GF-D8 (cell line): Measurements from ENCODE around the gene FBXL19.

Experiments used
- DNase-seq: peaks from one replicate; lab custom pipeline; 2025; lab: John Stamatoyannopoulos, UW

FBXL19 gene

GRCh38 chr16:30989469-30990047 is 66.2 kb downstream of the FBXL19 start:
- DNase-seq = no peak

- DNase-seq = no peak
Observed at GRCh38 chr16:30990105-30990504, 66.7 kb downstream of the FBXL19 start.

DNA sequence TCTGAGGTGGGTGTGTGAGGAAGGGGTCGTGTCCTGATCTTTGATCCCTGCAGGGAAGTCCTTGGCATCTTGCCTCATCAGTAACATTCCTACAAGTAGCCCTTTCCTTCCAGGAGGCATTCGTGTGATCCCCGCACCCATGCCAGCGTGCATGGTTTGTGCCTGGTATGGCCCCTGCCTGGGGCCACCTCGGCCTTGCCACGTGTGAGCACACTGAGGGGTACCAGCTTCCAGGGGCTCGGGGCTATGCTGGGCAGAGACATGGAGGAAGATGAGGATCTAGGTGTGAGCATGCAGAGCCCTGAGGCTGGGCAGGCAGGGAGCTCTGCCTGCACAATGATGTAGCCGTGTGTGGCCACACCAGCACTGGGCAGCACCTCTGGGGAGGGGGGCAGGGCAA is 67.7 kb downstream of the FBXL19 start:
- no peak for DNase-seq

GRCh38 chr16:30992276-30992780 is 69.0 kb downstream of the FBXL19 start:
- DNase-seq = no peak

DNA sequence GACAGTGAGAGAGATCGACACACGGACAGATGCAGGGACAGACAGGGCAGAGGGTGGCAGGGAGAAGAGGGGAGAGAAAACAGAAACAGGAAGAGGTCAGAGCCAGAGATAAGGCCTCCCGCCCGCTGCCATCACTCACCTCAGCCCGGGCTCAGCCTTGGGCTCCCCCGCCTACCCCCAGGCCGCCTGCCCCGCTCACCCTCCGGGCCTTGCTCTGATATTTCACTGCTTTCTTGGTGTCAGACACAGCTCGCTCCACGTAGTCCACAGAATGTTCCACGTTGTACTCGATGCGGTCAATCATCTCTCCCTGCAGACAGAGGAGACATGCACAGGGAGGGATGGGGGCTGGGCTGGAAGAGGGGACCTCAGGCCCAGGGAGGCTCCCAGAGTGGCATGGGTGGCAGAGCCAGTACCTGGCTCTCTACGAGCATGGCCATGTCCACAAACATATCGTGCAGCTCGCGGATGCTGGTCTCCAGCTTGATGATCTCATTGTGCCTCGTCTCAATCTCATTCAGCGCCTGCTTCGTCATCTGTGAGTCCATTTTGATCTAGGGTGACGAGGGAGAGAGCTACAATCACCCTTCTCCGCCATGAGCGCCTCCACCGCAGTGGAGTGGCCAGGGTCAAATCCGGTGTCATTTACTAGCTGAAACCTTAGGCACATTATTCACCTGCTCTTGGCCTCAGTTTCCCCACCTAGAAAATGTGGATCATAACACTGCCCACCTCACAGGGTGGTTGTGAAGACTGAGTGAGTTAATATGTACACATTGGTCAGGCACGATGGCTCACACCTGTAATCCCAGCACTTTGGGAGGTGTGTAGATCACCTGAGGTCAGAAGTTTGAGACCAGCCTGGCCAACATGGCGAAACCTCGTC is 69.8 kb downstream of the FBXL19 start:
- peak; percentile 9 for DNase-seq

DNA sequence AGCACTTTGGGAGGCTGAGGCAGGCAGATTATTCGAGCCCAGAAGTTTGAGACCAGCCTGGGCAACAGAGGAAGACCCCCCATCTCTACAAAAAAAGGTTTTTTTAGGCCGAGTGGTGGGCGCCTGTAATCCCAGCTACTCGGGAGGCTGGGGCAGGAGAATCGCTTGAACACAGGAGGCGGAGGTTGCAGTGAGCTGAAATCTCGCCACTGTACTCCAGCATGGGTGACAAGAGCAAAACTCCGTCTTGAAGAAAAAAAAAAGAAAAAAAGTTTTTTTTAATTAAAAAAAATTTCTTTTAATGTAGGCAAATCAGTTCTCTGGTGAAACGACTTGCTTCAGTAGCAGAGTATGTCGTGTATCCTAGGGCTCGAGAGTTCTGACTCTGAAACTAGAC is 72.6 kb downstream of the FBXL19 start:
- no peak for DNase-seq

- no peak for DNase-seq
Observed at GRCh38 chr16:30996324-30996984, 73.1 kb downstream of the FBXL19 start.

GRCh38 chr16:30996985-30997724 is 73.8 kb downstream of the FBXL19 start:
- no peak for DNase-seq

DNA sequence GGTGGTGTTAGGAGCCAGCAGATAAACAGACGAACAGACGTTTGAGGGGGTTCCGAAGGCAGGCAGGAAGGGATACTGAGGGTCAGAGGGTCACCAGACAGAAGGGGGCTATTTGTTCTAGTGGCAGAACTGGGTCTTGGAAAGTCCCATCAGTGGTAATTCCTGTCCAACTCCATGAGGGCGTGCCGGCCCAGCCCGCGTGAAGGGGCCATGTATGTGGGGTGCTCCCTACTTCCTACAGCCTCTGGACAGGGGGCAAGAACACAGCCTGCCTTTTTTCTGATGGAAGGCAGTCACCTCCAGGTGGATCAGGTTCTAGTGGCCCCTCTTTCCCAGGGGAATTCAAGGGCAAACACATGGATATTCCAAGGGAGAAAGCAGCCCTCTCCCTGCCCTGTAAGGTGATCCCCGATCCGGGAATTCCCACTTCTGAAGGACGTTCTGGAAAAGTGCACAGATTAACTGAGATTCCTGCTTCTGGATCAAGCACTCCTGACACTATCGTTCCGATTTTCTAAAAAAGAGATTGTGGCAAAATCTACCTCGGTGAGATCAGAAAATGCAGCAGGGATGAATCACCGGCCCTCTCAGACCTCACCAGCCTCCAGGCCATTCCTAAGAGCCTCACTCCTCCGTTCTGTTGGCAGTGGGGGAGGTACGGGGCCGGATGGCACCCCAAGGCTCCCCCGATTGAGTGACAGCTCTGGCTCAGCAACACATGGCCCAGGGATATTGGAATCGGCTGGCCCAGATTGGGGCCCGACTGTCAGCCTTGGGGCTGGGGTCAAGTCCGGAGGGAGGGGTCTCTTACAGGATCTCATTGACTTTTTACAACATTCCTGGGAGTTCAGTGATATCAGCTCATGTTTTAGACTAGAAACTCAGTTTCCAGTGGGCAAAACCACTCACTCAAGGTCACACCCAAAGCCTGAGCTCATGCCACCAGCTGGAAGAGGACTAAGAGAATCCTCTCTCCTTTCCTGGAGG is 74.6 kb downstream of the FBXL19 start:
- no peak for DNase-seq
